NK-92 (cell line): ENCODE results near the gene GRAMD4.

ENCODE experiments used
- DNase-seq: peaks from one replicate; lab custom pipeline; 2025; ENCODE audit not compliant: unreplicated experiment; lab: John Stamatoyannopoulos, UW

The GRAMD4 gene

DNA sequence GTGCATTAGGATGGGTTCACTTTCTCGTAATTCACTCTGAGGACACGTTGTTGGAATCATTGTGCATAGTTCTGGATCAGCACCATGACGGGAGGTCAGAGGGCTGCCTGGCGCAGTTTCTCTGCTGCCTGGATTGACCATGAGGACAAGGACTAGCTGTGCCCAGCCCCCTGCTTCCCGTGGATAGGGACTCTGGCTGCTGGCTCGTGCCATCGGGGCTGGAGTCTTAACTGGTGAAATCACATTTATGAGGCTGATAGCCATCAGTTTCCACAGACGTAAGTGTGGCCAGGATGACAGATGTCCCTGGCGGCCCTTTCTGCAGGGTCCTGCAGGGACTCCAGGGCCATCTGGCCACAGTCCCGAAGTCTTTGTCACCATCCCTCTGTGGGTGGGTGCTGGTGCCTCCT lies 24.1 kb upstream of the GRAMD4 start:
- no peak for DNase-seq

DNA sequence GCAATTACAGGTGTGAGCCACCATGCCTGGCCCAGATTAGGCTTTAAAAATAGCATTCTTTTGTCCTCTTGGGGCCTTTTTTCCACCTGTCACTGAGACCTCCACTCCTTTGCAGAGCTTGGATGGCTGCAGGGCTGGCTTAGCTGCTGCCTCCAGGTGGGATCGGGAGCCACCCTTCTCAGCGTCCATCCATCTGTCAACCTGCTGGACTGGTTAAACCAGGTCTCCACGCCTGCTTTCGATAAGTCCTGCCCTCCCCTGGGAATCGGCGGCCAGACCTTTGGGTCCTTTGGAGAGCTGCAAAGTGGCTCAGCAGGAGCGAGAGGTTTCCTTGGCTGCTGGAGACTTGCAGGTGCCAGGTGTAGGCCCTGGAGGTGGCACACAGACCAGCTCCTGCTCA lies 23.4 kb upstream of the GRAMD4 start:
- DNase-seq, result no peak

DNA sequence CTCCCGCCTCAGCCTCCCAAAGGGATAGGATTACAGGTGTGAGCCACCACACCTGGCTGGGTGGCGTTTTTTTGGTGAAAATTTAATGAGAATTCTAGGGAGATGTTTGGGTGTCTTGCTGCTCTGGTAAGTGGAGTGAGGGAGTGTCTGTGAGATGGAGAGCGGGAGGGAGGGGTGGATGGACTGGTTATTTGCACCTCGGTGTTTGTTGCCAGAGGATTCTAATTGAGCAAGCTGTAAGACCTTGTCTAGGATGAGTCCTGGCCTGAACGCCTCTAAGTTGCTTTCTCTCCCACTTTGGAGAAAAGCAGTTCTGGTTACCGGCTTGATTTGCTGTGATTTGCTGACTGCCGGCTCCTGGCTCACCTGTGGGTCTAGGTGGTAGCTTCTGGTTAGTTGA lies 22.0 kb upstream of the GRAMD4 start:
- no peak for DNase-seq

DNA sequence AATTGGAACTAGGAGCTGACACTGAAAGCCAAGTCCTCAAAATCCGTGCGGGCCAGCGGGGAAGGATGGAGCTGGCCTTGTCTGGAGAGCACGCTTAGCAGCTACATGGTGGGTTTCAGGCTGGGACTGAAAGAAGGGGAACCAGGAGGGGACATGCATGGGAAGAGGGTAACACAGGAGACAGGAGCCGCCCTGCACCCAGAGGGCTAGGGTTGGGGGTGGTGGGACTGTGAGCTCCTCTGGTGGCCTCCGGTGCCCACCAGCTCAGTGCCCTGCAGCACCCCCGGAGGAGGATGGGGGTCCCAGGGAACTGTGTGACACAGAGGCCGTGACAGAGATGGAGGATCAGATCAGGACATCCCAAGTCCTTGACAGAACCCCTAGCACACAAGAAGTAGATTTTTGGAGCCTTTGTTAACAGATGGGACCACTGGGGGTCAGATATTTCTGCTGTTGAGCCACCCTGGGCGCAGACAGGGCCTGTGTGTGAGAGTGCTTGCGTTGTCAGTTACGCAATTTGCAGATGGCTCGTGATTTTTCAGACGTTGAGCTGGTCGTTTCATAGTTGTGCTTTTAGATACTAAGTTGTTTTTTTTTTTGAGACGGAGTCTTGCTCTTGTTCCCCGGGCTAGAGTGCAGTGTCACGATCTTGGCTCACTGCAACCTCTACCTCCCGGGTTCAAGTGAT lies 21.3 kb upstream of the GRAMD4 start:
- no peak for DNase-seq

DNA sequence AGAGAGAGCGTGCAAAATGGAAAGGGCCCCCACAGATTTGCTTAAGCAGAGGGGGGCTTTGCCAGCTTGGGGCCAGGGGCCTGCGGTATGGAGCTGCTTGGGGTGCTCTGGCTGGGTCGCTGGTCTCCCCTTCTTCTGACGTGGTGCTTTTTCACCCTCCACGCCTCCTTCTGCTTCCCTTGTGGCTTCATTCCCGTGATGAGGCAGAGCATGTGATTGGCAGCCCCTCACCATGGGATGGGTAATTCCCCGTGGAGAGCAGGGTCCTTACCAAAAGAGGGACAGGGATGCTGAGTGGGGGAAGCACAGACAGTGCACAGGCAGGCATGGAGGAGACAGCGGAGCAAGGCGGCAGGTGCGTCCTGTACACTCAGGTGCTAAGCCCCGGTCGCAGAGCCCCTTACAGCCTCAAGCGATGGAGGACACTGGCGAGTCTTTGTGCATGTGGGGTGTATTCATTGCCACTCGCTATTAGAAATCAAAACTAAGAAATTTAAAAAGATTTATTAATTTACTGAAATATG lies 19.9 kb upstream of the GRAMD4 start:
- no peak for DNase-seq

DNA sequence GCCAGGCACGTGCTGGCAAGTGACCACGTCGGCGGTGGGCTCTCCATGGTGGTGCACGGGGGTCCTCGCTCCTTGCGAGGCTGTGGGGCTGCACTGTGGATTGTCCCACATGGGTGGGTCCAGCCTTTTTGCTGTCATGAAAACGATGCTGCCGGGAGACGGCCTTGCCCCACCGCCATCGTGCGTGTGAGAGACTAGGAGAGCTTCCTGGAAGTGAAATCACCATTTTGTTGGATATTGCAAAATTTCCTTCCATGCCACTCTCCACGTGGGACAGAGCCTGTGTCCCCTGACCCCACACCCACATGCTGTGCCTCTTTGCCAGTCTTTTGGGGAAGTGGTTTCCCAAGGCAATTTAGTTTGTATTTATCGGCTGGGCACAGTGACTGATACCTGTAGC lies 18.2 kb upstream of the GRAMD4 start:
- no peak for DNase-seq

DNA sequence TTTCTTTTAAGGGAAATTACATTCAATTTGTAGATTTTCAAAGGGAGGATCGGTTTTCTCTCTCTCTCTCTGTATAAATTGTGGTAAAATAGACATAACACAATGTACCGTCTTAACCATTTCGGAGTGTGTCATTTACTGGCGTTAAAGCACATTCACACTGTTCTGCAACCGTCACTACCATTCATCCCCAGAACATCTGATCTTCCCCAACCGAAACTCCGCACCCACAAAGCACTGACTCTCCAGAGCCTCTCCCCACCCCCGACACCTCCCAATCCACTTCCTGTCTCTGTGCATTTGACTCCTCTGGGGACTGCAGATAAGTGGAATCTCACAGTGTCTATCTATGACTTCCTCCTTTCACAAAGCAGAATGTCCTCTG lies 15.9 kb upstream of the GRAMD4 start:
- DNase-seq, result no peak

DNA sequence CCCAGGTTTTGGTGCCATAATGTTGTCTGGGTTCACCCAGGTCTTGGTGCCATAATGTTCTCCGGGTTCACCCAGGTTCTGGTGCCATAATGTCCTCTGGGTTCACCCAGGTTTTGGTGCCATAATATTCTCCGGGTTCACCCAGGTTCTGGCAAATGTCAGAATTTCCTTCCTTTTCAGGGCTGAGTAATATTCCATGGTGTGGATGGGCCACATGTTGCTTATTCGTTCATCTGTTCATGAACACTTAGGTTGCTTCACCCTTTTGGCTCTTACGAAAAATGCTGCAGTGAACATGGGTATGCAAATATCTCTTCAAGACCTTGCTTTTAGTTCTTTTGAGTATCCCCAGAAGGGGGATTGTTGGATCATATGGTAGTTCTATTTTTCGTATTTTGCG lies 15.1 kb upstream of the GRAMD4 start:
- DNase-seq, result no peak

DNA sequence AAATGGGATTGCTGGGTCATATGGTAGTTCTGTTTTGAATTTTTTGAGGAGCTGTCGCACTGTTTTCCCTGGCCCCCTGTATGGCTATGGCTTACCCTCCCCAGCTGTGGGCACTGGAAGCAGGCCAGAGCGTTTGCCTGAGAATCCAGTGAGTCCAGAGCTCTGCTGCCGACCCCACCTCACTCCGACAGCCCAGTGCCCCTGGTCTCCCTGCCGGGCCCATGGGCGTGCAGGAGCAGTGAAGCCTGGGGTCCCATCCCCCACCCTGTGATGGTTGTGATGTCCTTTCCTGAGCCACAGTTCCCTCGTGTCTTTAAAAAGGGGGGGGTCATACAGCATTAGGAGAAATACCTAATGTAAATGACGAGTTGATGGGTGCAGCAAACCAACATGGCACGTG lies 13.3 kb upstream of the GRAMD4 start:
- no peak for DNase-seq

DNA sequence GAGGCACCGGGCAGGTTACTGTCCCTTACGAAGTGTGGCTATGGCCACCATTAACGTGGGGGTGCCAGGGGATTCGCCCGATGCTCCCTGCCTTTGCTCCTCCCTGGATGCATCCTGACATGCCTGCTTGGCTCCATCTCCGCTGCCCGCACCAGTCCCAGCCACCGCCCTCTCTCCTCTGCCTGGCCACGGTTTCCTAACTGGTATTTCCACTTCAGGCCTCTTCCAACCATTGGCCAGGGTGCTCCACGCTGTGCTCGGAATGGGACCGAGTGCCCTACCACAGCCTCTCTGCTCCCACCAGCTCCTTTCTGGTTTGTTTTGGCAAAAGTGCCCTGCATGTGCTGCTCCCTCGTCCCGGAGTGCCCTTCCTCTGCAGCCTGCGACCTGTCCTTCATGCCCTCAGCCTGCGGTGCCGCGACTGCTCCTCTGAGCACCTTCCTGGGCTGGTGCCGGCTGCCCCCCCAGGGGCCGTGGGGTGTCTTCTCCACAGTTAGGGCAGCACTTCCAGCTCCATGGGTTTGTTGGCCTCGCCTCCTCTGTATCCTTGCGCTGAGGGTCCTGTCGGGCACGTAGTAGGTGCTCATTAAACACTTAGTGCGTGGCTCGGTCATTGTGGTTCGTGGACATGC lies 12.6 kb upstream of the GRAMD4 start:
- no peak for DNase-seq

DNA sequence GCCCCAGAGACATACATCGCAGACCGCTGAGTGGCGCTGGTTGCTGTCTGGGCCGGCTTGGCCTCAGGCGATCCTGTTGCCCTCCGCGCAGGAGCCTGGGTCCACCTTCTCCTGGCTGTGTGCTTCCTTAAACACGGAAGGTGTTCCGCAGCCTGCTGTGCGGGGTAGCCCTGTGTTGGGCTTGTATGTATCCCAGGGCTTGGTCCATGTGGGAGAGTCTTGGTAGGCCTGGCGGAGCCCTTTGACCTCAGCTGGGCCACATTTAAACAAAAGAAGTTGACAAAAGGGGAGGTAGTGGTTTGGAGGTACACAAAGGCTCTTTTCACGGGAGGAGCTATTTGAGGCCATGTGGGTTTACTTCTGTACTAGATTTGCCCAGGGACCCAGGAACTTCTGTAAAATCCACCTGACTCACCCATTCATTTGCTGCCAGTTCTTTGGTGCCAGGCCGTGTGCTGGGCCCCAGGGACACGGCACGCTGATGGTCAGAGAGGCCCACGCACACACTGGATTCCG lies 11.0 kb upstream of the GRAMD4 start:
- no peak for DNase-seq

DNA sequence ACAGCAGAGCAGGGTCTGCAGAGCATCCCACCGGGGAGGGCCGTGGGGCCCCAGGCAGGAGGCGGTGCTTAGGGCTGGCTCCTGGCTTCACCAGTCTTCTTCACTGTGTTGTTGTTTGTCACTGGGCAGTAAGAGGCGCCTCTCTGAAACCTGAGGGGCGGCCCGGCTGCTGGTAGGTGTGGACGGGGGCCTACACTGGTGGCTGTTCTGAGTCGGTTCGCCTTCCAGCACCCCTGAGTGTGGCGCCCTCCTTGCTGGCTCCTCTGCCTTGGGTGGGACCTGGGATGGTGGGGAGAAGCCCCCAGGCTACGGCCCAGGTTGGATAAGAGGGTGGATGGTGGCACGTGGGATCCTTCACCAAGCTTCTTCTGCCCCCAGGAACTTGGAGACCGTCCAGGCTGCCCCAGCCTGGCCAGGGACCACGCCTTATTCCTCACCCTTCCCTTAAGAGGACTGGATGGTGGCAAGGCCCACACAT lies 10.4 kb upstream of the GRAMD4 start:
- no peak for DNase-seq

DNA sequence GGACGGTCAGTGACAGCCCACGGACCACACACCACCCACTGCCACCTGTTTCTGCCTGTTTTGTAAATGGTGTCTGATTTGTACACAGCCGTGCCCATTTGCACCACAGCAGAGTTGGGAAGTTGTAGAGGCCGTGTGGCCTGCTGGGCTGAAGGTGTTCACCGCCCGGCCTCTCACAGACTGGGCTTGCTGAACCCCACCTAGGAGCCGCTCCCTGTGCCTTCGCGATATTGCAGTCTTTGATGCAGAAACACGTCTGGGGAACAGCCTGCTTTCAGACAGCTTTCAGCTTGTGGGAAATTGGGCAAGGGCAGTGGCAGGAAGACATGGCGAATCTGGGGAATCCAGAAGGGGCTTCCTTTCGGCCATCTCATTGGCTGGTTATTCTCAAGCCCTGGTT lies 9.8 kb upstream of the GRAMD4 start:
- DNase-seq, result no peak

DNA sequence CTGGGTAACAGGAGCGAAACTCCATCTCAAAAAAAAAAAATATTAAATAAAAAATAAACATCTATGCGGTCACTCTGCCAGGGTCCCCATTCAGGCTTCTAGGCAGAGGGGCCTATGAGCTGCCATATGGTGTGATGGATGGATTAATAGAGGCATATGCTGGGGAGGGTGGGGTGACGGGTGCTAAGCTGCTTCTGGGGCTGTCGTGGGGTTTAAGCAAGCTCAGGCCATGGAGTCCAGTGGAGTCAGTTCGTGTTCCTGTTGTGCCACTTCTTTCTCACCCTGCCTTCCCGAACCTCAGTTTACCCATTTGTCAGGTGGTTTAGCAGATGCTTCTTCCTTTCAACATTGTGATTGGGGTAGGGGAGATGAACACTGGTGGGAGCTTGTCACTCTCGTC lies 9.0 kb upstream of the GRAMD4 start:
- DNase-seq, result no peak

DNA sequence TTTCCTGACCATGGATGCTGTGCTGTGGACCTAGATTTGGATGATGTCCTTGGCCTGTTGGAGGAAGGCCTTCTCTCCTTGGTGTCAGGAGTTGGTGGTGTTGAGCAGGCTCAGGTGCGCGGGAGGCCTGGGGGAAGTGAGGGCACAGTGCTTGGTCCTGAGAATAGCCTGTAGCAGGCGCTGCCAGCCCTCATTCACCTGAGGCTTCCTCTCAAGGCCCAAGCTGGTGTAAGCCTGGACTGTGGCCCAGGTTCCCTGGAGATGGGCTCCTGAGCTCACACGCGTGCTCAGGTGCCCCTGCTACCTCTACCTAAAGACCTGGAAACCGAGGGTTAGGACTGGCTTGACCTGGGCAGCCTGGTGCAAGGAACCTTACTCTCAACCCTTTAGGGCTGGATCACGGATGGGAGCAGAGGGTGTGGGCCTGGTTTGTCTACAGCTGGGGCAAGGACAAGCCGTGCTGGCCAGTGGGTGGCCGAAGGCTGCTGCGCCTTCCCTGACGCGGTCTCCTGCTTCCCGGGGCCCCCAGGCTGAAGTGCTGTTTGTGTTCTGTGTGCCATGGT lies 7.8 kb upstream of the GRAMD4 start:
- DNase-seq, result no peak

DNA sequence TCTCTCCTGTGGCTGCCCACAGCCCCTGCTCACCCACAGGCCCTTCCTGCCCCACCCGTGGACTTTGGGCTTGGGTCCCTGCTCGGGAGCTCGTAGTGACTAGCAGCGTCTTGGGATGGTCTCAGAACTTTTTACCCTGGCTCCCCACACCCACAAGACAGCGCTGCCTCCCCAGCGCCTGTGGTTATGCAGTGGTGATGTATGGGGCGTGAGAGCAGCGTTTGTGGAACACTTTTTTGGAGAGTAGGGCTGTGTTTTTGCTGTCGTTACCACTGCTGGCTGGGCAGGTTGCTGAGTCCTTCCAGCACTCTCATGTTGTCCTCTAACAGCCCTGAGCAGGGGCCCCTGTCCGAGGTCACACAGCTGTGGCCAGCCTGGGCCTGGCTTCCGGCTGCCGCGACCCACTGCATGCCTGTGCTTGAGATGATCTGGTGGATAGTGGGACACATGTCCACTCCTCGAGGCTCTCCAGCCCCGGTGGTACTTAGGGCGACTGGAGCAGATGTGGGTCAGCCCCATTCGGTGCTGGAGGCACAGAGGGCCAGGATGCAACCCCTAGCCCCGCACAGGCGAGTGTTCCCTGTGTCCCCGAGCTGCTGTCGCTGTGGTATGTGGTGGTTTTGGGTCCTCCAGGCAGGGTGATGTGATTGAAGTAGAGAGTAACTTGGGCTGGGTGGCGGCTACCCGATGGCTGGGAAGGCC lies 7.1 kb upstream of the GRAMD4 start:
- no peak for DNase-seq

DNA sequence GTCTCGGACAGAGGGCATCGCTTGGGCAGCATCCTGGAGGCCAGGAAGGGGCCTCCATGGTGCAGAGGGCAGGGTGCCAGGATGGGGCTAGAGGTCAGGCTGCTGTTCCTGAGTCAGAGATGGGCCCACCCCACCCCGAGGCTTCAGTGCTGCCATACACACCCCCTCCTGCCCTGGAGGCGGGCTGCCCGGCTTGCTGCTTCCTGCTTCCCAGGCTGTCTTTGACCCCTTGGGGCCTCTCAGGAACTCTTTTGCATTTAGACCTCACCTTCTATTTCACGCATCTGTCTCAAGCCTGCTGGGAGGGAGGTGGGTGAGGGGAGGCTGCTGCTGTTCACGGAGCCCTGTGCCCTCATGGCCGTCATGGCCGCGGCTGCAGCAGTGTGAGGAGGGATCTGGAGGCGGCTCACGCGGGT lies 6.6 kb upstream of the GRAMD4 start:
- DNase-seq, result no peak

DNA sequence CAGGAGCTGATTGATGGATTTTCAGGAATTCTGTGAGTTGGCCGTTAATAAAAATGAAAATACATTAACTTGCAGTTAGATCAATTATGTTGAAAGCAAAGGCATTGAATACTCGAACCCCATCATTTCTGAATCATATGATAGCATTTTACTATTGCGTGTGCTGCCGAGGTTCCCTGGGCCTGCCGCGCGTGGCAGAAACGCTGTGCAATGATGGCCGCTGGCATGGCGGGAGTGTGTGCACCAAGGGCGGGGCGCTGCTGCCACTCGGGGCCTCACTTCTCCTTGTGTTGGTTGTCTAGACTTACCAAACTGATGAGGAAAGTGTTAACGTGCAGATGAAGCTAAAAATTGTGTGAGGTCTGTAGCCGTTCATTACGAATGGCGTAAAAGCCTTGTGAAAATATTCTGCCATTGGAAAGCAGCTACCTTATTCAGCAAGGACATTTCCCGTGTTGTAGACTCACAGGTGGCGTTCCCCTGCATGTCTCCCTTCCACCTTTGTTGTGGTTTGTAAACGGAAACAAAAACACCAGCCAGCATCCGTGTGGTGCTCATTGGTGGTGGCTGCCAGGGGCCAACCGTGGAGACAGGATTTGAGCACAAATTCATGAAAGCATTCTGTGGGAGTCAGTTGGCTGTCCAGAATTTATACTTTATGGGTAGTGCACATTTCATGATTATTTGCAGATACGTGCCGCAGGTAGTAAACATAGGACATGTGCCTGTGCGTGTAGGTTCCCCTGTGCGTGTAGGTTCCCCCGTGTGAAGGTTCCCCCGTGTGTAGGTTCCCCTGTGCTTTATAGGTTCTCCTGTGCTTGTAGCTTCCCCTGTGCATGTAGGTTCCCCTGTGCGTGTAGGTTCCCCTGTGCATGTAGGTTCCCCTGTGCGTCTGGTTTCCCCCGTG lies 5.9 kb upstream of the GRAMD4 start:
- no peak for DNase-seq

DNA sequence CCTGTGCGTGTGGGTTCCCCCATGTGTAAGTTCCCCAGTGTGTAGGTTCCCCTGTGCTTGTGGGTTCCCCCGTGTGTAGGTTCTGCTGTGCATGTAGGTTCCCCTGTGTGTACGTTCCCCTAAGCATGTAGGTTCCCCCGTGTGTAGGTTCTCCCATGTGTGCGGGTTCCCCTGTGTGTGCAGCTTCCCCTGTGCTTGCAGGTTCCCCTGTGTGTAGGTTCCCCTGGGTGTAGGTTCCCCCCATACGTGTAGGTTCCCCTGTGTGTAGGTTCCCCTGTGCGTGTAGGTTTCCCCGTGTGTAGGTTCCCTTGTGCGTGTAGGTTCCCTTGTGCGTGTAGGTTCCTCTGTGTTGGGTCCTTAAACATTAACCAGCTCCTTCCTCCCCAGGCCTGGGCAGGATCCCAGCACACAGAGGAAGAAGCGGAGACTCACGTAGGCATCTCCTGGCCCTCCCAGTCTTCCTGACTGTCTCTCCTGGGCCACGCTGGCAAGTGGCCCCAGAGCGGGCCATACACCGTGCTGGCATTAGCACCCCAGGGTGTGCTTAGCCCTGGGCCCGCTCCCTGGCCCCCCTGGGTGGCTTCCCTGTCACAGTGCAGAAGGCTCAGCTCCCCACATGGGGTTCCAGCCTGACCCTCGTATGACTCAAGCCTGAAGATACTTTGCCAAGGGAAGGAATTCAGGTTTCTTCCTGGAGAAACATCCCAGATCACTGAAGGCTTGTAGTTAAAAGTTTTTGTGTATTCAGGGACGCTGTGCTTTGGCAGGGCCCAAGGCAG lies 2.8 kb upstream of the GRAMD4 start:
- no peak for DNase-seq
